ENCODE measurements around the gene NSUN5.
"Not testable (repeated sequence)": the region's sequence is repeated elsewhere in the genome, so short reads cannot be mapped to it uniquely, and the experiment has no call there.

The NSUN5 gene

DNA sequence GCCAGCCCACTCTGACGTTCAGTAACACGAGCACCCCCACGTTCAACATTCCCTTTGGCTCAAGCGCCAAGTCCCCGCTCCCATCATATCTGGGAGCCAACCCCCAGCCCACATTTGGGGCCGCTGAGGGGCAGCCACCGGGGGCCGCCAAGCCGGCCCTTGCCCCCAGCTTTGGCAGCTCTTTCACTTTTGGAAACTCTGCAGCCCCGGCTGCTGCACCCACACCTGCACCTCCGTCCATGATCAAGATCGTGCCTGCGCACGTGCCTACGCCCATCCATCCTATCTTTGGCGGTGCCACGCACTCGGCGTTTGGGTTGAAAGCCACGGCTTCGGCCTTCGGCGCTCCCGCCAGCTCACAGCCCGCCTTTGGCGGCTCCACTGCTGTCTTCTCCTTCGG is 10.9 kb downstream of the NSUN5 start:
- DNase-seq; H3K27me3 Mint-ChIP-seq; H3K27ac Mint-ChIP-seq; H3K36me3 Mint-ChIP-seq; H3K4me3 Mint-ChIP-seq; H3K9me3 Mint-ChIP-seq; H3K4me1 Mint-ChIP-seq; ATAC-seq (replicated peaks): not testable (repeated sequence)

DNA sequence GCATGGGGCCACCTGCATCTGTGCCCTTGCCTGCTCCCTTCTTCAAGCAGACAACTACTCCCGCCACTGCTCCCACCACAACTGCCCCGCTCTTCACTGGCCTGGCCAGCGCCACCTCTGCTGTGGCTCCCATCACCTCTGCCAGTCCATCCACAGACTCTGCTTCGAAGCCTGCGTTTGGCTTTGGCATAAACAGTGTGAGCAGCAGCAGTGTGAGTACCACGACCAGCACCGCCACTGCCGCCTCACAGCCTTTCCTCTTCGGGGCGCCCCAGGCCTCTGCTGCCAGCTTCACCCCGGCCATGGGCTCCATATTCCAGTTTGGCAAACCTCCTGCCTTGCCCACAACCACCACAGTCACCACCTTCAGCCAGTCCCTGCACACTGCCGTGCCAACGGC is 11.4 kb downstream of the NSUN5 start:
- not testable (repeated sequence) for H3K27ac Mint-ChIP-seq; ATAC-seq (replicated peaks)

DNA sequence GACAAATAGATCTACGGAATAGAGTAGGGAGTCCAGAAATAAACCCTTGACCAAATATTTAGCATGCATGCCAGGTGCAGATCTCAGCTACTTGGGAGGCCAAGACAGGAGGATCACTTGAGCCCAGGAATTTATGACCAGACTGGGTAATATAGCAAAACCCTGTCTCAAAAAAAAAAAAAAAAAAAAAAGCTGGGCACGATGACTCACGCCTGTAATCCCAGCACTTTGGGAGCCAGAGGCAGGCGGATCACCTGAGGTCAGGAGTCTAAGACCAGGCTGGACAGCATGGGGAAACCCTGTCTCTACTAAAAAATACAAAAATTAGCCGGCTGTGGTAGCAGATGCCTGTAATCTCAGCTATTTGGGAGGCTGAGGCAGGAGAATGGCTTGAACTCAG is 31.4 kb downstream of the NSUN5 start:
- not testable (repeated sequence) for H3K4me1 Mint-ChIP-seq; ATAC-seq (replicated peaks); H3K4me3 Mint-ChIP-seq; H3K36me3 Mint-ChIP-seq; H3K9me3 Mint-ChIP-seq; DNase-seq; H3K27me3 Mint-ChIP-seq; H3K27ac Mint-ChIP-seq

More for the DNA sequence above, 11.4 kb downstream of the NSUN5 start:
- H3K36me3 Mint-ChIP-seq, H3K27me3 Mint-ChIP-seq, H3K9me3 Mint-ChIP-seq, H3K4me3 Mint-ChIP-seq, DNase-seq, H3K4me1 Mint-ChIP-seq: not testable (repeated sequence)

DNA sequence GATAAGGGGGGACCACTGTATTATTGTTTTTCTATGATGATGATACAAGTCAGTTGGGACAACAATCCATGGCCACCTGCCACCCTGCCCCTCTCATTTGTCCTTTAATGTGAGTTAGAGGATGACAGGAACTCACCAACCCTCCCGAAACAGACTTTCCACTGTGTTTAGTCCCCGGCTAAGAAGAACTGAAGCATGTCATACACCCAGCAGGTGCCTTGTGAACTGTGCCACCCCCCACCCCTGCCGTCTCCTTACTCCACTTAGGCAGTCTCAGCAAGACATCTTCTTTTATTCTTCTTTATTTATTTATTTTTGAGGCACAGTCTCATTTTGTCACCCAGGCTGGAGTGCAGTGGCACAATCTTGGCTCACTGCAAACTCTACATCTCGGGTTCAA is 40.8 kb downstream of the NSUN5 start:
- Mint-ChIP-seq H3K4me3 (peak overlapping the region in 1 of 2 donors; percentile 30), H3K27ac (peak overlapping the region; percentile 71)
- H3K4me1 Mint-ChIP-seq, H3K36me3 Mint-ChIP-seq, DNase-seq, H3K9me3 Mint-ChIP-seq, H3K27me3 Mint-ChIP-seq: not testable (repeated sequence)
- ATAC-seq (replicated peaks): peak in 1 of 2 donors; percentile 28

DNA sequence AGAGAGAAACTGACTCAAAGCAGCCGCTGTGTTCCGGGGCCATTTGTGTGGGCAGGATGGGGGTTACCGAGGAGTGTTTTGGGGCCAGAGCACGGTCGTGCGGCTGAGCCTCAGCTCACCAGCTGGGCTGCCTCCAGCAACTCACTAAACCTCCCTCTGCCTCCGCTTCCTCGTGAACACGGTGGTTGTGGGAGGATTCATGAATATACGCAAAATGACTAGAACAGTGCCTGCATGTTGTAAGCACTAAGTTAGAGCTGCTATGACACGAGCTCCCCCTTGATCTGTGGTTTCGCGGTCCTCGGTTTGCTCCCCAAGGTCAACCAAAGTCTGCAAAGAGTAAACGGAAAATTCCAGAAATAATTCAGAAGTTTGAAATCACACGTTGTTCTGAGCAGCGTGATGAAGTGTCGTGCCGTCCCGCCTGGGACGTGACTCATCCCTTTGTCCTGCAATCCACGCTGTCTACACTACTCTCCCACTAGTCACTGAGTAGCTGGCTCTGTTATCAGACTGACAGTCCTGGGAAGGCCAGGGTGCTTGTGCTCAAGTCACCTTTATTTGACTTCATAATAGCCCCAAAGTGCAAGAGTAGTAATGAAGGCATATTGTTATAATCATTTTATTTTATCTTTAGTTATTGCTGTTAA is 41.8 kb downstream of the NSUN5 start:
- ATAC-seq (replicated peaks): peak; percentile 89
- DNase-seq, H3K9me3 Mint-ChIP-seq, H3K27me3 Mint-ChIP-seq, H3K4me1 Mint-ChIP-seq, H3K36me3 Mint-ChIP-seq, H3K27ac Mint-ChIP-seq, H3K4me3 Mint-ChIP-seq: not testable (repeated sequence)

DNA sequence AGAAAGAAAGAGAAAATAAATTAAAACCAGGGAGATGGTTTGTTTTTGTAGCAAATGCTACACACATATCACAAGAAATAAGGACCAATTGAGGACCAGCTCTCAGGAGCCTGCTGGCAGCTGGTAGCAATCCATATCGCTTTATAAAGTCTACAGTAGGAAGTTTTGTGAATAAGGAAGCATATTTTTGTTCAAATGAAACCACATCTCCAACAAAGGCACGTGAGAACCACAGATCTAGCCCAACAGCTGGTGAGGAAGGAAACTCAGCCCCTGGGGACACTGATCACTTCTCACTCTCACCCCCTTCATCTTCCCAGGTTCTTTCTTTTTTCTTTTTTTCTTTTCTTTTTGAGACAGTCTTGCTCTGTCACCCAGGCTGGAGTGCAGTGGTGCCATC is 46.2 kb downstream of the NSUN5 start:
- H3K9me3 Mint-ChIP-seq, H3K36me3 Mint-ChIP-seq, H3K27ac Mint-ChIP-seq, H3K4me1 Mint-ChIP-seq, H3K27me3 Mint-ChIP-seq, H3K4me3 Mint-ChIP-seq: not testable (repeated sequence)
- peak; percentile 33 to 51 for ATAC-seq (replicated peaks)
- peak; percentile 25 for DNase-seq

All from stimulated activated naive B cell treated with anti-CD40 and anti-IgM and Interleukin-4, amounts not matched to agents 10 μg/mL and 1 μg/mL and 100 μg/mL, for 72 hours (primary cell).